UCSD-AML1 (cell line): ENCODE data around the gene EFNB3.
A peak's percentile ranks its signal among the peaks of the same experiment; 100 is the strongest.

Experiments used
- DNase-seq: peaks from one replicate; lab custom pipeline; 2025; ENCODE audit not compliant: unreplicated experiment; lab: John Stamatoyannopoulos, UW

EFNB3 gene

DNA sequence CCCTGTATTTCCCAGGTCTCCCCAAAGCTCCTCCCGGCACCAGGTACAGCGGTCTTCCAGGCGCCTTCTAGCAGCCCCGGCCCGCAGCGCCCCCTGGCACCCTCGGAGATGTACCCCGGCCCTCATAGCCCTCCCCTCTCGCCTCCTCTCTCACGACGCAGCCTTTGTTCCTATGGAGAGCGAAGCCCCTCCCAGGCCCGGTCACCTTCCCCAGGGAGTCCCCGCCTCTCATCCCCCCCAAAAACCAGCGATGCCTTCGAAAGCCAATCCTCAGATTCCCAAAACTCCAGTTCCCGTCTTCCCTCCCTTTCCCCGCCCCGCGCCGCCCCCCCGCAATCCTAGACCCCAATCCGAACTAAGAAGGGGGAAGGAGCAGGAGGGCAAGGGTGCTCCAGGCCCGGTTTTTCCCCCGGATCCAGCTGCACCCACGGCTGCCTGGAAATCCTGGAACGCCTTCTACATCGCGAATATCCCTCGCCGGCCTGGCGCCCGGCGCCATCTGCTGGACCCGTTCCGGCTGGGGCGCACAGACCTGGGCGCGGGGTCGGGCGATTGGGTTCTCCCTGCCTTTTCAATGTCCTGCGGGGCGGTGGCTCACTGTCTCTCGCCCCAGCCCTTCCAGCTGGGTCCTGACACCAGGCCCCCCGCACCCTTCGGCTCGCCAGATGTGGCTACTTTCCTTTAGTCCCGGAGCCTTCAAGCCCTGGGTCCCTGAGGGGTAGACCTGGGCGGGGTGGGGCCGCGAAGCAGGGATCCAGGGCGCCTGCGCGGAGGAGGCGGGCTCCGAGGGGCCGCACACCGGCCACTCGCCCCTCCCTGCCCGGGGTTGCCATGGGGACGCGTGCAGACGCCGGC lies 12.1 kb downstream of the EFNB3 start, which contains the start of gene DNAH2:
DNAH2 (plus strand) TSS at position 844 of the 855 bp plus-strand sequence. CDS start 1,991 bp downstream, outside the sequence.
- peak; percentile 88 for DNase-seq

DNA sequence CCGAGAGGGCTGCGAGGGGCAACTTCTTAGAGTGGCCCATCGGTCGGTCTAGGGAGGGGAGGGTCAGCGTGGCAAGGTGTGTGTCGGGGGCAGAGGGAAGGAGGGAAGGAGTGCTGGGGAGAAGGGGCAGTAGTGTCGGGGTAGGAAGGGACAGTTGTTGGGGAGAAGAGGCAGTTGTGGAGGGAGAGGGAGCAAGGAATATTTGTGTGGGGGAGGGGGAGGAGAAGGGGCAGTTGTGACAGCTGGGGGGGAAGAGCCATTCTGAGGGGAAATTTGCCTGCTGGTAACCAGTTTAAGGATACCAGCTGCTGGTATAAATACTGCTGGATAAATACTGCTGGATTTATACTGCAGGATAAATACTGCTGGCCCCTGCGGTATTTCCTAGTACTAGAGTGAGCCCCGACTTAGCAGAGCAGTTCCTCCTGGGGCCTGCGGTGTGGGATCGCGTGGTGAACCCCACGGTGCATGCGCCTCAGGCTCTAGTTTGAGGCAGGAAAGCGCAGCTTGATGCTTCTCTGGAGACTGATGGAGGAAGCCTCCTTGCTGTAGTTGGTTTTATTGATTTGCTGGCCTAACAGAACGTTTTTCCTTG lies 12.9 kb downstream of the EFNB3 start:
- DNase-seq, result peak; percentile 75

GRCh38 chr17:7719661-7720060 lies 14.7 kb downstream of the EFNB3 start:
- DNase-seq, result no peak

- DNase-seq, result no peak
Observed at GRCh38 chr17:7720125-7720524, 15.1 kb downstream of the EFNB3 start.

GRCh38 chr17:7721612-7722011 lies 16.6 kb downstream of the EFNB3 start:
- no peak for DNase-seq

GRCh38 chr17:7727886-7728285 lies 22.9 kb downstream of the EFNB3 start:
- no peak for DNase-seq

- DNase-seq, result no peak
Observed at GRCh38 chr17:7729816-7730215, 24.8 kb downstream of the EFNB3 start.

DNA sequence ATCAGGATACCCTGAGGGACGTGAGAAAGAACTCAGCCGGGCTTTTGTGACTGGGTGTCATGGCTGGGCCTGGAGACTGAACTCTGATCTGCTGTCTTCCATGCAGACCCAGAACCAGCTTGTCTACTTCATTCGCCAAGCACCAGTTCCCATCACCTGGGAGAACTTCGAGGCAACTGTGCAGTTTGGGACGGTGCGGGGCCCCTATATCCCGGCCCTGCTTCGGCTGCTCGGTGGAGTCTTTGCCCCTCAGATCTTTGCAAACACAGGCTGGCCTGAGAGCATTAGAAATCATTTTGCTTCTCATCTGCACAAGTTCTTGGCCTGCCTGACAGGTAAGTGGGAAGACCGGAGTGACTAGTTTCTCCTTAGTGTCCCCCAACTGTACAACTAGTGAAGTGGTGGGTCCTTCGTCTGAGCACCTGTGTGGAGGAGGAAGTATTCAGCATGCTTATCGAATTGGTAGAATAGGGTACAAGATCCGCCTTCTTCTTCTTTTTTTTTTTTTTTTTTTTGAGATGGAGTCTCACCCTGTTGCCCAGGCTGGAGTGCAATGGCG lies 28.1 kb downstream of the EFNB3 start:
- DNase-seq, result no peak

GRCh38 chr17:7737601-7738000 lies 32.6 kb downstream of the EFNB3 start:
- DNase-seq, result no peak

GRCh38 chr17:7739746-7740145 lies 34.7 kb downstream of the EFNB3 start:
- DNase-seq, result no peak

- DNase-seq, result peak; percentile 40
Observed at GRCh38 chr17:7740481-7741001, 35.5 kb downstream of the EFNB3 start.

DNA sequence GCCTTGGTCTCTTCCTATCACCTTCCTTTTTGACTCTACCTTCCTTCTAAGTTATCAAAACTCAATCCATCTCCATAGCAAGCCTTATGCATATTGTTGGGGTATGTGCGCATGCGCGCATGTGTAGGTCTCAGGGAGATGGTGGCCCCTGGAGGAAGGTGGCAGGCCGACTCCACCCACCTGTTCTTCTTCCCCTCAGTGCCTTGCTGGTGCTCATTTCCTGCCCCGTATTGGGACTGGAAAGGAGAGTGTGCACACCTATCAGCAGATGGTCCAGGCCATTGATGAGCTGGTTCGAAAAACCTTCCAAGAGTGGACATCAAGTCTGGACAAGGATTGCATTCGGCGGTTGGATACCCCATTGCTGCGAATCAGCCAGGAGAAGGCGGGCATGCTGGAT lies 37.7 kb downstream of the EFNB3 start:
- DNase-seq, result no peak

DNA sequence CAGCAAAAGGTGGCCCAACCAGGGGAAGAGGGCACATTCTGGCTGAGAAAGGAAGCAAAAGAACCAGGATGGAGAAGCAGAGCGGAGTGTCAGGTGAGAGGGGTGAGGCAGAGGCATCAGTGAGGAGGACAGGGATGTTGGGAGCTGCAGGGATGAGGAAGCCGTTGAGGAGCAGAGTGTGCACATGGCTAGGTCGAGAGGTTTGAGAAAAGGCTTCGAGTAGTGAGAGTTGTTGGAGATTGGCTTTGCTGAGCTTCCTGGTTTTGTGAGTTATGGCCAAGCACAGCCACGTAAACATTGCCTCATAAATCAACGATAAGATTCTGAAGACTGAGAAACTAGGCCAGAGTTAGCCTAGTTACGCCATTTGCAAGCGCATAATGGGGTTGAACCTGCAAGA lies 39.4 kb downstream of the EFNB3 start:
- no peak for DNase-seq

DNA sequence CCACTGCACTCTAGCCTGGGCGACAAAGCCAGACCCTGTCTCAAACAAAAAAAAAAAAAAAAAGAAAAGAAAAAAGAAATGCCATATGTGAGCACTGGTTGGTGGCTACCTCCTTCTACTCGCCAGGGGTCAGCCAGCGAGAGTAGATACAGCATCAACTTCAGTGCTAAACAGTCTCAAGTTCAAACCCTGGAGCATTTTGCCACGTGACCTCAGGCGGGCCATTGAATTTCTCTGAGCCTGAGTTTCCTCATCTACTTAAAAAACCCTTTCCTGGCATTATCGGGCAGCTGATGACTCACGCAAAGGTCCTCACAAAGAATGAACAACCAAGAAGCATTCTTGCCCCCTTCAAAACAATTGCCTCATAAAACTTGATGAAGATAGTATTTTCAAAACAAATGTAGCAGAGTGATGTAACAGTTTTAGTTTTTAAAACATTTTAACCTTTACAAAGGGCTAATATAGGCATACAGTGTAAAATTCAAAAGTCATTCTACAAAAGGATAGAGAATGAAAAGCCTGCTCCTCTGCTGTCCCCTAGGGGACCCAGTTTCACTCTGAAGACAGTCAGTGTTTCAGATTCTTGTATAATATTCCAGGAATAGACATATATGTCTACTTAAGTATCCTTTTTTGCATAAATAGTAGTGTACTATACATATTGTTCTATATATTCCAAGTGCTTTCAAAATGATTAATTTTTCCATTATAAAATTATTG lies 40.9 kb downstream of the EFNB3 start:
- DNase-seq, result peak; percentile 40

- no peak for DNase-seq
Observed at GRCh38 chr17:7747635-7748071, 42.7 kb downstream of the EFNB3 start.

- DNase-seq, result no peak
Observed at GRCh38 chr17:7748076-7748775, 43.2 kb downstream of the EFNB3 start.

DNA sequence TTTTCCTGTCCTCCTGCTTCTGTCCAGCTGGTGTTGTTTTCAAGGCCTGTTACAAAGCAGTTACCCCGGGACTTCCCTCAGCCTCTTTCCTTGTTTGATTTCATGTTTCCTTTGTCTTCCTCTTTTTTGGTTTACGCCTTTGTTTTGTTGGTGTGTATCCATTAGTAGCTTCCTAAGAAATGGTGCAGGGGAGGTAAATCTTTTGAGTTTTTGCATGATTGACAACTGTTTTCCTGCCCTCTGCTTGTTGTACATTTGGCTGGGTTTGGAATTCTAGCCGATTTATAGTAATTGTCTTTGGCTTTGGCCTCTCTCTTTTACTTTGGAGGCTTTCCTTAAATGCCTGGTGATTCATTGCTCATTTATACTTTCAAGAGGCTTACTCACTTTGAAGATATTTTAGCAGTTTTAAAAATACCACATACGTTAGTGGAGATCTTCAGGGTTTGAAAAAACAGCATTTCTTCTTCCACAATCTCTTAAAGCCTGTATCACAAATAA lies 45.4 kb downstream of the EFNB3 start:
- no peak for DNase-seq

- DNase-seq, result no peak
Observed at GRCh38 chr17:7754656-7755055, 49.7 kb downstream of the EFNB3 start.

- no peak for DNase-seq
Observed at GRCh38 chr17:7755095-7755890, 50.3 kb downstream of the EFNB3 start.

- no peak for DNase-seq
Observed at GRCh38 chr17:7756968-7757367, 52.0 kb downstream of the EFNB3 start.
